Inflammatory macrophage (primary cell): ENCODE results near the gene TAF10.
A peak's percentile ranks its signal among the peaks of the same experiment; 100 is the strongest.

Experiments
- DNase-seq, 2 donors: peaks; one replicate each; pipeline ENCODE4 v3.0.0-alpha.2; 2020 to 2022

Gene TAF10

DNA sequence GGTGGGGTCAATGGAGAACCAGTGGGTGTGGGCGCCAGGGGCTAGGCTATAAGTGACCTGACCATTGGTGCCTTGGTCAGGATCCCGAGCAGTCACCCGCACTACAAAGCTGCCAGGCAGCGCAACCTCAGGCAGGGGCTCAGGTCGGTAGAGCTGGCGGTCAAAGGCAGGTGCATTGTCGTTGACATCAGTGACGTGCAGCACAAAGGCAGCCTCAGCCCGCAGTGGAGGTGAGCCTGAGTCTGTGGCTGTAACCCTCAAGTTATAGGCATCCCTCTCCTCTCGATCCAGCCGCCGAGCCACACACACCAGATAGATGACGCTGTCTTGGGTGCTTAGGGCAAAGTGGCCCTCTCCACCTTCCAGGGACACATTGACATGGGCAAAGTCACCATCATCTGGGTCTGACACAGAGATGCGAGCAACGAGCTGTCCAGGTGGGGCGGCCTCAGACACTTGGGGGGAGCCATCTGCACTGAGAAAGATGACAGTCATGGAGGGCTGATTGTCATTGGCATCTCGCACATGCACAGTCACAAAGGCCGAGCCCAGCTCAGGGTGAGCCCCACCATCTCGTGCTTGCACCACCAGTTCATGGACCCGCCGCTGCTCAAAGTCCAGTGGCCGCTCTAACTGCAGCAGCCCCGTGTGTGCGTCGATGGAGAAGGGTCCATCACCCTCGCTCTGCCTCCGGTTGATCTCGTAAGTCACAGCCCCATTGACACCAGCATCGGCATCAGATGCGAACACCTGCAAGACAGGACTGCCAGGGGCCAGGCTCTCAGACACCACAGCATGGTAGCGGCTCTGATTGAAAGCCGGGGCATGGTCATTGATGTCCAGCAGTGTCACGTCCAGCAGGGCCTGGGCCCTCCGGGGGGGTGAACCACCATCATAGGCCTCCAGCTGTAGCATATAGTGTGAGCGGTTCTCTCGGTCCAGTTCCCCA, 28.3 kb upstream of the TAF10 start:
- DNase-seq, result no peak

GRCh38 chr11:6638429-6638828, 26.4 kb upstream of the TAF10 start:
- DNase-seq, result no peak

DNA sequence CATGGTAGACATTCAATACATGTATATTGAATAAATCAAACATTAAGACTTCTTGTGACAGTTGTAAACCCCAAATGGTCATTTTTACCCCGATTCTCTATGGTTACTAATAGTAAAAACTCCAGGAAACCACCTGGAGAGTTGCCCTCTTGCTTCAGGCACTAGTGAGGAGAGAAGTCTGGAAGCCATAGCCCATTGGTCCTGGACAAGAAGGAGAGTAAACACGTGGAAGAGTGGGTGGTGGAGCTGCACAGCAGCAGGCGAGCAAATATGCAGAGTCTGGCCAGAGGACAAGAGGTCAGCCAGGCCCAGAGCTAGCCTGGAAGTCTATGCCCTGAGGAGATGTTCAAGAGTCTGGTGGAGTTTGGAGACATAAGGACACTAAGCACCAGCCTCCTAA, 25.9 kb upstream of the TAF10 start:
- DNase-seq, result no peak

DNA sequence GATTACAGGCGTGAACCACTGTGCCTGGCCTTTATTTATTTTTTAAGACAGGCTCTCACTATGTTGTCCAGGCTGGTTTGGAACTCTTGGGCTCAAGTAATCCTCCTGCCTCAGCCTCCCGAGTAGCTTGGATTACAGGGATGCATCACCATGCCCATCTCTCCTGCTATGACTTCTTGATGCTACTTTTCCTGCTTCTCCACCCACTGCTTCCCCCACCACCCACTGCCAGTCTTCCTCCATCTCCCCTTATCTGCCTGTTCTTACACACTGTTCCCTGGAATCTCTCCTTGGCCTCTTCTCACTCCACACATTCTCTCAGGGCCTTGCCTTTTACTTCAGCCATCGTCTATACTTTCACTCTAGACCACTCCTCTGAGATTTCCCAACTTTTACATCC, 24.5 kb upstream of the TAF10 start:
- no peak for DNase-seq

DNA sequence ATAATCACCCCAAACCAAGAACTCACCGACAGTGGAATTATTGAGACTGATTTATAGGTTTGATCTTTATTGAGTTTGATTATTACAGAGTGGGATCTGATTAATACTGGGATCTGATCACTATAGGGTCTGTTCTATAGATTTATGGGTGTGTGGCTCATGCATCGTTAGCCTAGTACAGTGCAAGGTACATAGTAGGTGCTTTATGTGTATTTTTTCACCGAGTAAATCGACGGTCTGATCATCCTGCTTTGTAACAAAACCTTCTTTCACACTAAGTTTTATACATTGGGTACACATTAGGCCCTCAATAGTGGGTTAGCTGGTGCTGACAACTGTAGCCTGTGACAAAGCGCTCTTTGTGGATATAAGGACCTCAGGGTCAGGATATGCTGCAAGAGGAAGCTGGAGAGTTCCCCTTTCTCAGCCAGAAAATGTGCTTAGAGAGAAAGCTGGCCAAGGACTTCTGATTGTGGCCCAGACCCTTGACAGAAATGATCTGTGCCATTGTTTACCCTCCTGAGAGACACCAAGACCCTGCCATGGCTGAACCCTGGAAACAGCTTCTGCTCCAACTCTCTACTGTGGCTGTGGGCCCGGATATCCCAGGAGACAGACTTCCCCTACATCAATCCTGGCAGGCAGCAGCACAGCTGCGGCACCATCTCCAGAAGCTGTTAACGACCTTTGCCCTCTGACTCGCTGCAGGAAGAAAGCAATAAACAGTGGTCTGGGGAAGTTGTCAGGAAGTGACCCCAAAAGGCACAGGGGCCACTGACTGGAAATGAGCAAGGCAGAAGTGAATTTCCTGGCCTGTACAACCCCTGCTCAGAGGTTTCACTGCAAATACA, 23.3 kb upstream of the TAF10 start:
- peak; percentile 80 to 82 for DNase-seq

GRCh38 chr11:6634534-6634933, 22.5 kb upstream of the TAF10 start:
- DNase-seq, result no peak

- DNase-seq, result no peak
Observed at GRCh38 chr11:6633422-6634408, 21.7 kb upstream of the TAF10 start.

GRCh38 chr11:6632116-6633073, 20.4 kb upstream of the TAF10 start:
- DNase-seq, result no peak

DNA sequence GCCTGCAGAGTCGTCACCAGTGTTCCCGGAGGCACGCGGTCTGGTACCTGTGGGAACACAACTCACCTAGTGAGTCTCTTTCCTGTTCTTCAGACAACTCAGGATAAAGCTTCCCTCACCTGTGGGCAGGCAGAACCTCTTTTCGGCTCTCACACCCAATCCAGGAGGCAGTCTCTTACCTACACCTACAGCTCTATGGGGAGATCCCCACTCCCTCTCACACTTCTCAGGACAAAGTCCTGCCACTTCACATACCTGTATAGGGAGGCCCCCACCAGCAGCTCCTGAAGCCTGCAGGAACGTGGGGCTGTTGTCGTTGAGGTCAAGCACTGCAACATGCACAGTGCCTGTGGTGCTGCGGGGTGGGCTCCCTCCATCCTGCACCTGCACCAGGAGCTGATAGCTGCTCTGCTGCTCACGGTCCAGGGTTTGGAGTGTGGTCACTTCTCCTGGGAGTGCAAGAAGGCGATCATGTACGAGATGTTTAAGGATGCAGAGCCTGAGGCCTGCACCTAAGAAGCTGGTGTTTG, 19.4 kb upstream of the TAF10 start:
- DNase-seq, result no peak

DNA sequence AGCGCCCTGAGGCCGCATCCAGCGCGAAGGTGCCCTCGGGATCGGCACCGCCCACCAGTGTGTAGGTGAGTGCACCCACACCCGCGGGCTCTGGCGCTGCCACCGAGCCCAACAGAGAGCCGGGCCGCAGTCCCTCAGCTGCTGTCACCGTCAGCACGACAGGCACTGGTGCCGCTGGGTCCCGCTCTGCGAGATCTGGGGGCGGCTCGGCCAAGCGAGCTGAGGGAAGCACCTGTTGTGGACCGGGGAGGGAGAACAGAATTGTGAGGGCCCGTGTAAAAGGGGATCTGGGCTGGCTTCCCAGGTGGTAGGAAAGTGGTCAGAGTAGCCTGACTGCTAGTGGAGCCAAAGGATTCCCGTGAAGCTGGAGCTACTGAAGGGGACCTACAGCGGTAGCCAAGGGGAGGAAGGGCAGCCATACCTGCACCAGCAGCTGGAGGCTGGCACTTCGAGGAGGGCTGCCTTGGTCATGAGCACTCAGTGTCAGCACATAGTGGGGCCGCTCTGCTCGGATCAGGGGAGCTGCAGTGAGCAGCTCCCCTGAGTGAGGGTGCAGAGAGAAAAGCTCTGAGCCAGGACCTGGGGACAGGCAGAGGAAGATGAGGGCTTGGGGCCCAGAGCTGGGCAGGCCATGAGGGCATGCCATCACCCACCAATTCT, 18.7 kb upstream of the TAF10 start:
- no peak for DNase-seq

DNA sequence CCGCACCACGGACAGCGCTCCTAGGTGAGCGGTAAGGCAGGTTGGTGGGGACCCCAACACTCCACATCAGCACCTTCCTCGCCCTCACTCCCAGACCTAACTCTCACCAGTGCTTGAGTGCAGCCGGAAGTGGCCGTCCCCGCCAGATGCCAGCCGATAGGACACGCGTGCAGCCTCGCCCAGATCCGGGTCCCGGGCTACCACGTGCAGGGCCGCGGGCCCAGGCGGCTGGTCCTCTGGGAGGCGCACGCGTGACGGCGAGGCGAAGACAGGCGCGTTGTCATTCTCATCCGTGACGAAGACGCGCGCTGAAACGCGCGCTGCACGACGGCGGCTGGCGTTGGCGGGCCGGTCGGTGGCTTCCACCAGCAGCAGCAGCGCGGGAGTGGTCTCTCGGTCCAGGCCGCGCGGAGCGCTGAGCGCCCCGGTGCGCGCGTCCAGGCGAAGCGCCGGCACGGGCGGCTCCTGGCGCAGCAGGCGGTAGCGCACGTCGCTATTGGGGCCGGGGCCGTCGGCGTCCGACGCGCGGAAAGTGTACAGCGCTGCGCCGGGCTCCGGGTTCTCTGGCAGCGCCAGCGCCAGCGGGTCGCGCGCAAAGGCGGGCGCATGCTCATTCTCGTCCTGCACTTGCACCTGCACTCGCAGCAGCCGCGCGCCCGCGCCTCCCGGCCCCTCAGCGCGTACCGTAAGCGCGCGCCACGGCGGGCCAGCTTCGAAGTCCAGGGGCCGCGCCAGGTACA, 18.0 kb upstream of the TAF10 start:
- no peak for DNase-seq

- DNase-seq, result no peak
Observed at GRCh38 chr11:6629573-6629891, 17.5 kb upstream of the TAF10 start.

GRCh38 chr11:6628526-6628925, 16.5 kb upstream of the TAF10 start:
- DNase-seq, result no peak

DNA sequence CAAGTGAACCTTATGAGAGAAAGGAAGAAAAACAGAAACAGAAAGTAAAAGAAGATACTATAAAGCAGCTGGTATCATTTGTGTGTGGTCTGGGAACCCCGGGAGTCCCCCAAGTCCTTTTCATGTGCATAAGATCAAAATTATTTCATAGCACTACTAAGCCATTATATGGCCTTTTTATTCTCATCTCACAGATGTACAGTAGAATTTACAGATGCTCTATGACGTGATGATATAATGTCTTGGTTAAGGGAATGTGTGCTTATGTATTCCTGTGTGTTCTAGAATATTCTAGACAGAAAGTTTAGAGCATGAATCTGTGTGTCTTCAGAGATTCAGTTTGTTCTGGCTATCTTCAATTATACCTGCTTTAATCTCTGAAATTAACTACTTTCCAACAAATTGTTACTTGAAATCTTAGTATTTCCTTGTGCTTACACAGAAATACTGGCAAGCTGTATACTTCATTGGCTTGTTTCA, 15.8 kb upstream of the TAF10 start:
- DNase-seq, result no peak

- no peak for DNase-seq
Observed at GRCh38 chr11:6626971-6627761, 15.2 kb upstream of the TAF10 start.

GRCh38 chr11:6625832-6626420, 13.9 kb upstream of the TAF10 start:
- DNase-seq, result no peak

DNA sequence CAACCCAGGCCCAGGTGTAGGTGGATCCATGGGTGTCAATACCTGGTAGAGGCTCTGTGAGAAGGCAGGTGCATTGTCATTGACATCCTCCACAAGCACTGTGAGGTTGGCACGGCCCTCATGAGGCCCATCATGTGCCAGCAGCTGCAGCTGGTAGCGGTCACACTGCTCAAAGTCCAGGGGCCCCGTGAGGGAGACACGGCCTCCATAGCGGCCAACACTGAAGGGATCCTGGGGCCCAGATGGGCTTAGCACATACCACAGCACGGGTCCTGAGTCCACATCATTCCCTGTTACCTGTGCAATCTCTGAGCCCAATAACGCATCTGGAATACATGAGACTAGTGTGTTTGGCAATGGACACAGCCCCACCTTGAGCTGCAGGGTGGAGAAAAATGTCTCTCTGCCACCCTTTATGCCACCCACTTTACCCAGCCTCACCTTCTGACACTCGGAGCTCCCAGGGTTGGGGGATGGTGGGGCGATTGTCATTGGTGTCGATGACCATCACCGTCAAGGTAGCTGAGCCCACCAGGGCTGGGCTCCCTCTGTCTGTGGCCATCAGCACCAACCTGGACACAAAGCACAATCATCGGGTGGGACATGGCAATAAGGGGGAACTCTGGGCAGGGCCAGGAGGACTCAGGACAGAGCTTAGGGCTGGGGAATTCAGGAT, 13.3 kb upstream of the TAF10 start:
- no peak for DNase-seq
